HUES6 (cell line): ENCODE data around the gene HRH2.
"Not testable (repeated sequence)": the region's sequence is repeated elsewhere in the genome, so short reads cannot be mapped to it uniquely, and the experiment has no call there.

ENCODE experiments used
- H3K27ac ChIP-seq: 2 replicates; pipeline ENCODE4 v1.7.0; 2013; ENCODE audit warnings: low read depth, mild to moderate bottlenecking, low read length, inconsistent platforms
- H3K27me3 ChIP-seq: 2 replicates; pipeline ENCODE4 v1.6.1; 2013; ENCODE audit warnings: low read length; ENCODE audit not compliant: control insufficient read depth, insufficient read depth
- H3K36me3 ChIP-seq: 2 replicates; pipeline ENCODE4 v1.6.1; 2013; ENCODE audit warnings: low read length; ENCODE audit not compliant: control insufficient read depth, insufficient read depth
- H3K4me1 ChIP-seq: 2 replicates; pipeline ENCODE4 v1.6.1; 2013; ENCODE audit warnings: low read length; ENCODE audit not compliant: control insufficient read depth, insufficient read depth
- H3K4me3 ChIP-seq: 2 replicates; pipeline ENCODE4 v1.5.1; 2013; ENCODE audit warnings: low read depth, low read length
- H3K9ac ChIP-seq: one replicate; pipeline ENCODE4 v1.6.1; 2013; ENCODE audit warnings: mild to moderate bottlenecking, low read length
- H3K9me3 ChIP-seq: 2 replicates; pipeline ENCODE4 v1.6.1; 2013; ENCODE audit warnings: low read depth, low read length; ENCODE audit not compliant: control insufficient read depth, insufficient read depth

HRH2 gene

GRCh38 chr5:175715627-175716522, 58.0 kb downstream of the HRH2 start:
- H3K27ac ChIP-seq, result no peak overlapping the region
- no peaks in the 10 kb centered on the region for H3K4me1 ChIP-seq
- H3K4me3 ChIP-seq, result no peak overlapping the region
- peaks cover 39% of the 10 kb centered on the region for H3K9me3 ChIP-seq
- H3K27me3 ChIP-seq, result no peaks in the 10 kb centered on the region
- no peaks in the 10 kb centered on the region for H3K36me3 ChIP-seq
- no peak overlapping the region for H3K9ac ChIP-seq

- peaks cover 39% of the 10 kb centered on the region for H3K9me3 ChIP-seq
- H3K4me1 ChIP-seq, result no peaks in the 10 kb centered on the region
- H3K9ac ChIP-seq, result no peak overlapping the region
- H3K36me3 ChIP-seq, result no peaks in the 10 kb centered on the region
- H3K27ac ChIP-seq, result no peak overlapping the region
- no peaks in the 10 kb centered on the region for H3K27me3 ChIP-seq
- H3K4me3 ChIP-seq, result no peak overlapping the region
Observed at GRCh38 chr5:175717837-175718236, 60.0 kb downstream of the HRH2 start.

DNA sequence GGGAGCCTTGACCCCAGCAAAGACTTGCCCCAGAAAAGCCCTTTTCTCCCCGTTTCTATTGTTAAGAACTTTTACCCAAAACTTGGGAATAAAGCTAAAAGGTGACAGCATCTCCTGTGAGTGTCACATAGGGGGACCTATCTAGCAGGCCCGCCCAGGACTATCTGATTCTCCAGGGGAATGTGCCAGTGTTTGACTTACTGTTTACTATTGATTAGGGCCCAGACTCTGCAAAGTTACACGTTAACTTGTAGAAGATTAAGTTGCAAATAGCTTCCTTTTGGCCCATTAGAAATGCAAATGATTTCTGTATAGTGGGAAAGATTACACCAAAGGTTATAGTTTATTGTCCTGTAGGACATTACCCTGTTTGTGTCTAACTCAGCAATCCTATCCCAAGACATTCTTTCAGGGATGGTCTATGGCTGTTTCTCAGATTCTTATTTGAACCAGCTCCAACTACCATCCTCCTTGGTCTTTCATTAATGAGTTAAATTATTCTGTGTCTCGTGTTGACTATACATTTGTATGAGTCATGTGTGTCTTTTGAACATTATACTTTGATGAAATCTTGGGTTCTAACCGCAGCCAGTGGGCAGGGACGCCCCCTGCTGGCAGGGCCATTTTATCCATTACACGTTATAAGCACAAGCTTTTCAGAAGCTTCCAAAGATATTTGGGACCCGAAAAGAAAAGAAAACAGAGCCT, 60.7 kb downstream of the HRH2 start:
- Histone ChIP-seq H3K27me3 (no peaks in the 10 kb centered on the region), H3K4me3 (no peak overlapping the region), H3K9ac (no peak overlapping the region), H3K27ac (no peak overlapping the region), H3K4me1 (no peaks in the 10 kb centered on the region), H3K36me3 (no peaks in the 10 kb centered on the region), H3K9me3 (peaks cover 36% of the 10 kb centered on the region)

DNA sequence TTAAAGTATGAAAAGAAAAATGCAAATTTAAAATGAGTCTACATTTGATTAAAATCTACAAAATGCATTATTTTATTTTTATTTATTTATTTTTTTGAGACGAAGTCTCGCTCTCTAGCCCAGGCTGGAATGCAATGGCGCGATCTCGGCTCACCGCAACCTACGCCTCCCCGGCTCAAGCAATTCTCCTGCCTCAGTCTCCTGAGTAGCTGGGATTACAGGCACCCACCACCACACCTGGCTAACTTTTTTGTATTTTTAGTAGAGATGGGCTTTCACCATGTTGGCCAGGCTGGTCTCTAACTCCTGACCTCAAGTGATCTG, 61.2 kb downstream of the HRH2 start:
- H3K27ac ChIP-seq, H3K9ac ChIP-seq, H3K4me3 ChIP-seq, H3K4me1 ChIP-seq, H3K36me3 ChIP-seq, H3K27me3 ChIP-seq: not testable (repeated sequence)
- peaks cover 31% of the 10 kb centered on the region for H3K9me3 ChIP-seq

DNA sequence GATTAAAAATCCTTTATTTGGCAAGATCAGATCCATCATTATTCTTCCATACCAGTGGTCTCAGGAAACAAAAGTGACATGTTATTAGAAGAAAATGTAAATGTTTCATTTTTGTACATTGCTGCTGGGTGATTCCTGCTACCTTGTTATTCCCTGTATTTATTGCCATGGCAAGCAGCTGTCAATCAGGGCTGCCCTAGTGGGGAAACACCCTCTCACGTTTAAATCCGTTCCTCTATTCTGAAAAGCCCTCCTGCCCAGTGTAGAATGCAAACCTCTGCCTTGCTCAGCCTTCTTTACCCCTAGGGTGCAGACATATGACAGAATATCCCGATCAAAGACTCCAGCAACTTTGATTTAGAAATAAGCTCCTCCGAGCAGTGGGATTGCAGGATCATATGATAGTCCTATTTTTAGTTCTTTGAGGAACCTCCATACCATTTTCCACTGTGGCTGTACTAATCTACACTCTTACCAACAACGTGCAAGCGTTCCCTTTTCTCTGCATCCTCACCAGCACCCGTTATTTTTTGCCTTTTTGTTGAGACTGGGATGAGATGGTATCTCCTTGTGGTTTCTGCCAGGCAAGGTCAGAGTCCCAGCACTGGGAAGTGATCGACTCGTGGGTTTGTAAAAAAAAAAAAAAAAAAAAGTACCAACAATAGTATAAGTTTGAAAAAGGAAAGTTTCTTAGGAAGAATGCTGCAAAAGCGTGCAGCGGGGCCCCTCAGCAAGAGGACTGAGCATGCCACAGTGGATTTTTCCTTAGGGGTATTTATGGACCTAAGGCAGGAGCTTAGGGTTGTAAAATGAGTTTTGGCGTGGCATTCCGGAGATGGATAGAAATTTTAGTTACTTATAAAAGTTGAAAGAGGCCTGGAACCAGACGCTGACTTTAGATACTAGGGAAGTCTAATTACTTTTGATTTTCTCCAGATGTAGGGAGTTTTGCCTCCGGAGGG, 66.7 kb downstream of the HRH2 start:
- no peaks in the 10 kb centered on the region; the same call in 1 of the 2 replicates for H3K9me3 ChIP-seq
- no peaks in the 10 kb centered on the region for H3K27me3 ChIP-seq
- H3K9ac ChIP-seq, result no peak overlapping the region
- no peaks in the 10 kb centered on the region for H3K36me3 ChIP-seq
- H3K4me3 ChIP-seq, result no peak overlapping the region
- H3K4me1 ChIP-seq, result peaks cover 8% of the 10 kb centered on the region
- H3K27ac ChIP-seq, result no peak overlapping the region

DNA sequence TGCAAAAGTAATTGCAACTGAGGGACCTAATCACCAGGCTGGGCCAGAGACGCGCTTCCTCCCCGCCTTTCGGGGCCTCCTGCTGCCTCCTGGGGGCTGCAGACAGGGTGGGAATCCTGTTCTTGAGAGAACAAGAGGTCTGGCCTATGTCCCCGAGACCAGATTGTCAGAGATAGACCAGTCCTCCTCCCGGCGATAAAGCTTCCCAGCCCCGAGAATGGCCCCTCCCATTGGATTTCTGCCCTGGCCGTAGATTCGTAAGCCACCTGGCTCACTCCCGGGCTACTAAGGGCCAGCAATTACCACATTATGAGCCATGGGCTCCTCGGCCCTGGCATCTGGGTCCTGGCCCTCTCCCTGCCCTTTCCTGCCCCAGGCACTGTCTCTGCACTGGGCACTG, 70.4 kb downstream of the HRH2 start:
- H3K27ac ChIP-seq, result no peak overlapping the region
- no peaks in the 10 kb centered on the region for H3K27me3 ChIP-seq
- H3K4me3 ChIP-seq, result 0 out of 2 replicates have a peak overlapping the region, but pooled peaks have one; percentile 51

GRCh38 chr5:175728885-175729828, 71.3 kb downstream of the HRH2 start:
- H3K36me3 ChIP-seq, result no peaks in the 10 kb centered on the region
- H3K9me3 ChIP-seq, result peaks cover 8% of the 10 kb centered on the region
- H3K4me1 ChIP-seq, result peaks cover 8% of the 10 kb centered on the region
- H3K27me3 ChIP-seq, result no peaks in the 10 kb centered on the region
- H3K9ac ChIP-seq, result no peak overlapping the region
- H3K27ac ChIP-seq, result no peak overlapping the region
- H3K4me3 ChIP-seq, result peak overlapping the region; percentile 51

More for the DNA sequence above, 70.4 kb downstream of the HRH2 start:
- H3K9ac ChIP-seq, result no peak overlapping the region
- H3K9me3 ChIP-seq, result peaks cover 4% of the 10 kb centered on the region
- H3K4me1 ChIP-seq, result peaks cover 8% of the 10 kb centered on the region
- no peaks in the 10 kb centered on the region for H3K36me3 ChIP-seq

DNA sequence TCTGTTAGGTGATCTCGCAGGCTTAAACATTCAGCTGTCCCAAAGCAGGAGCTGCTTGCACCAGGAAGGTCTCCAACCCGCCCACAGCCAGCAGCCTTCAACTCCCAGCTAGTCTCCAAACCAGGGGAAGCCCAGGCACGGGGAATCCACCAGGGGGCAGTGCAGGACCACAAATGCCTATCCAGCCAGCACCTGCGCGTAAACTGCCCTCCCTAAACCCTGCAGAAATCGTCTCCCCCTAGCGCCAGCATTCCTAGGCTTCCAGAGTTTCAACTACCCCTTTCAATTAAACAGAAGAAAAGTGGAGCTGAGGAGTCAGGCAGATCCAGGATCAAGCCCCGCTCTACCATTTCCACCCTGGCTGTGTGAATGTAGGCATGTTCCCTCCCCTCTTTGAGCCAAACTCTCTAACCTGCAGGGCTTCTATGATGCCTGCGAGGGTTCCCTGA, 72.0 kb downstream of the HRH2 start:
- H3K36me3 ChIP-seq, result no peaks in the 10 kb centered on the region
- no peak overlapping the region for H3K9ac ChIP-seq
- peaks cover 8% of the 10 kb centered on the region for H3K4me1 ChIP-seq
- peaks cover 8% of the 10 kb centered on the region for H3K9me3 ChIP-seq
- peak overlapping the region; percentile 51 for H3K4me3 ChIP-seq
- no peaks in the 10 kb centered on the region for H3K27me3 ChIP-seq
- no peak overlapping the region for H3K27ac ChIP-seq

DNA sequence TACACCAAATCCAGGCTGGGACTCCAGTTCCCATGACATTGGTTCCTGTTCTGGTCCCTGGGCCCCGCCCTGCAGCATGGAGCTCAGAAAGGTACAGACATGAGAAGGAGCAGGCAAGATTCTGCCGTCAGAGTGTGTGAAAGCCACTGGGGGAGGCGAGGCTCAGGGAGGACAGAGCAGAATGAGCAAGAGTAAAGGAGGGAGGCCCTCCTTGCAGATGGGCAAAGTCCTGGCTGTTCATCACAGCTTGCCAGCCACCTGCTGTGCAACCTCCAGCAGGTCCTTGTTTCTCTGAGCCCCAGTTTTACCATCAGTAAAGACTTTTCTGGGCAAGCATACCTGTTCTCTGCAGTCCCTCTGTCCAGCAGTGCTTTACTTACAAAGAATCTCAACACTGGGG, 73.3 kb downstream of the HRH2 start:
- H3K9me3 ChIP-seq, result peaks cover 8% of the 10 kb centered on the region
- H3K4me1 ChIP-seq, result peaks cover 8% of the 10 kb centered on the region
- no peaks in the 10 kb centered on the region for H3K36me3 ChIP-seq
- no peak overlapping the region for H3K27ac ChIP-seq
- no peak overlapping the region for H3K4me3 ChIP-seq
- H3K9ac ChIP-seq, result no peak overlapping the region
- no peaks in the 10 kb centered on the region for H3K27me3 ChIP-seq
